ENCODE measurements around the gene DIPK1C.

Gene DIPK1C

DNA sequence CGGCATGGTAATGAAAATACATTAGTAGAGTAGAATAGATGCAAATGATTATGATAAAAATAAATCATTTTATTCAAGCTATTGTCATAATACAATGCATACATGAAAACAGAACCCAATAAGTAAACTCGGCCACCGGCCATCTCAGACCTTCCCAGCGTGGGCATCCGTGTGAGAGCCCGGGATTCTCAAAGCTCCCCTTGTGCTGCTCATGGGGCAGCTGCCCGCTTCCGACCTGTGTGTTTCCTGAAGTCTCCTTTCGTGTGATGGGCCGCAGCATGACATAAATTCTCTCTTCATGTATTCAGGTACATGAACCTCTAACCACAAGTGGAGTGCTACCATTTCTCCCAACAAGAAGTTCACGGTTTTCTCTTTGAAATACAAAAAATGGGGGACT is 25.6 kb upstream of the DIPK1C start:
- no peak for DNase-seq (ENCODE audit: low read depth in 2 of 2)

DNA sequence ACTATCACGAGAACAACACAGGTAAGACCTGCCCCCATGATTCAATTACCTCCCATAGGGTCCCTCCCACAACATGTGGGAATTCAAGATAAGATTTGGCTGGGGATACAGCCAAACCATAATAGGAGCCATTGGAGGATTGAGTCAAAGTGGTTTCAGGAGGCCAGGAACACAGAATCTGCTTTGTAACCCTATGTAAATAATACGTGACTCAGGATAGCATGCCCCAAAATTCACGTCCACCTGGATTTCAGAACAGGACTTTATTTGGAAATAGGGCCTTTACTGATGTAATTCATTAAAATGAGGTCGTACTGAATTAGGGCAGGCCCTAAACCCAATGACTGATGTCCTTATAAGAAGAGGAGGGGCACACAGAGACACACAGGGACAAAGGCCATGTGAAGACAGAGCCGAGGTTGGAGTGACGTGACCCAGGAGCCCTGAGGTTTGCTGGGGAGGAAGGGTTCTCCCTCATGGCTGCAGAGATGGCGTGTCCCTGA is 23.1 kb upstream of the DIPK1C start:
- no peak for DNase-seq (ENCODE audit: low read depth in 2 of 2)

DNA sequence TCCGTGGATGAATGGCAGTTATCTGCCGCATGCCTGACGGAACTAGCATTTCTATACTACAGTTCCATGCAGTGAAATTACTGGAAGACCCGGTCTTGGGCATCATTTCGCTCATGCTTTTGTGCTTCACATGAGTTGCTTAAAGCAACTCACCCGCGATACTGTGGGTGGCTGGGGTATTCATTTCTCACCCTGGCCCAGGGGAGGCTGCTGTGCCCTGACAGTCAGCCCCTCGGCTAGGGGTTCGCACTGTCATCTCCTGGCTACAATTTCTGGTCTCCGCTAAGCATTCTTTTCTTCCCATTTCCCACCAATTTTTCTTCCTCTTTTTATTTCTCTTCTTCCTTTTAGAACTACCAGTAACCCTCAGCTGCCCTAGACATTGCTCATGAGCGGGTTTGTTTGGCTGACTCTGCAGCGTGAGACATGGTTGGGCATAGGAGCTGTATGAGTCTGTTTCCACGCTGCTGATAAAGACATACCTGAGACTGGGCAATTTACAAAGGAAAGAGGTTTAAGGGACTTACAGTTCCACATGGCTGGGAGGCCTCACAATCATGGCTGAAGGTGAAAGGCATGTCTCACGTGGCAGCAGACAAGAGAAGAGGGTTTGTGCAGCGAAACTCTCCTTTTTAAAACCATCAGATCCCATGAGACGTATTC is 22.5 kb upstream of the DIPK1C start:
- DNase-seq (ENCODE audit: low read depth in 2 of 2) = no peak

DNA sequence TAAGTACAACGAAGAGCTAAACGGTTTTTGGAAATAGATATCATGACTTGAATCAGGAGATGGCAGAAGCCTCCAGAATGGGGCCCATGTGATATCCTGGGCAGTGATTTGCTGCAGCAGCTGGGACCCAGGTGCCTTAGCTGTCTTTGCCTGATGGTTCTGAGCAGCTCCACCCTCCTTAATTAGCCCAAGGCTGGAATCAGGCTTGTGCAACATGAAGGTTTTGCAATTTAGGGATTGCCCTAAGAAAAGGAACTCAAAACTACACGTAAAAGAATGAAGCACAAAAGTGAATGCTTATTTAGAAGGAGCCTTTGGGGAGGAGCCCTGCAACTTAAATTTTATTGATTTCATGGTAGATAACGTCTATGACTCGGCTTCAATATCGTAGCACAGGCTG is 21.8 kb upstream of the DIPK1C start:
- no peak for DNase-seq (ENCODE audit: low read depth in 2 of 2)

DNA sequence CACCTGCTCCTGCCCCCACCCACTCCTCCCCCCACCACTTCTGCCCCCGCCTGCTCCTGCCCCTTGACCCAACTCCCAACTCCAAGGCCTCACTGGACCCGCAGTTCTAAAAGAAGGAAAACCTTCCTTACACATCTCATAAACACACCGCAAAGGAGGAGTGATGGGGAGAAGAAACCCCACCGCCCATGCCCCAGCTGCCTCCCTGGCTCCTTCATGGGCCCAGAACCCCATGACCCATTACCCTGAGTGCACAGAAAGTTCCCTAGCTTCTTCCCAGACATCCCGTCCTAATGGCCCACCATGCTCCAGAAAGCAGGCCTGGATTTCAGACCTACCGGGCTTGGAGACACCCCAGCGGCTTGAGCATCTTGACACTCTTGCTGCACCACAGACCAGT is 21.2 kb upstream of the DIPK1C start:
- DNase-seq (ENCODE audit: low read depth in 2 of 2) = no peak

DNA sequence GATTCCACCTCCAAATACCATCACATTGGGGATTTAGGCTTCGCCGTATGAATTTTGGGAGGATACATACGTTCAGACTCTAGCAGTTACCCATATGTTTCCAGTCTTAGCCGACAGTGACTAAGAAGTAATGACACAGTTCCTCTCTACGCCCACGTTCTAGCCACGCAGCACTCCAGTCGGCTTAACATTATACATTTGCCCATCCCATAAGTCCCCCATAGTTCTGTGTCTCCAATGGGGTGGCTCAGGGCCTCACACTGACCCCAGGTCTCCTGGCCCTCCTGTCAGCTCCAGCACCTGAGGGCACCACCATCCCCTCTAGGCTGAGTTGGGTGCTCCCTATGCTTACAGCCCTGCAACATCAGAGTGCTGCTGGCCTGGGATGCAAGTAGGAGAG is 20.7 kb upstream of the DIPK1C start:
- DNase-seq (ENCODE audit: low read depth in 2 of 2) = no peak

DNA sequence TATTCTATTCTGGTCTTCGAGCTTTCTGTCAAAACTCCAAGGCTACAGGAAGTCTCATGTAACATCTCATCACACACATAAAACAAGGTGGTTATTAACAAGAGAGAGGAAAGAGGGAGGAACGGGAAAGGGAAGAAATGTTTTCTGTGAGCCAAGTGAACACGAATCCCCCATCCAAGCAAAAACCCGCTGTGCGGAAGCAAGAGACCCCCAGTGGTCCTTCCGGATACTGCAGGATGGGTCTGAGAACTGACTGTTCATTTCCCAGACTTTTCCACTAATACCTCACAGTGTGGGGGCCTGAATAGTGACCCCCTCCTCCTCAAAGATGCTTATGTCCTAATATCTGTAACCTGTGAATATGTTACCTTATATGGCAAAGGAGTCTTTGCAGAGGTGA is 19.0 kb upstream of the DIPK1C start:
- no peak for DNase-seq (ENCODE audit: low read depth in 2 of 2)

DNA sequence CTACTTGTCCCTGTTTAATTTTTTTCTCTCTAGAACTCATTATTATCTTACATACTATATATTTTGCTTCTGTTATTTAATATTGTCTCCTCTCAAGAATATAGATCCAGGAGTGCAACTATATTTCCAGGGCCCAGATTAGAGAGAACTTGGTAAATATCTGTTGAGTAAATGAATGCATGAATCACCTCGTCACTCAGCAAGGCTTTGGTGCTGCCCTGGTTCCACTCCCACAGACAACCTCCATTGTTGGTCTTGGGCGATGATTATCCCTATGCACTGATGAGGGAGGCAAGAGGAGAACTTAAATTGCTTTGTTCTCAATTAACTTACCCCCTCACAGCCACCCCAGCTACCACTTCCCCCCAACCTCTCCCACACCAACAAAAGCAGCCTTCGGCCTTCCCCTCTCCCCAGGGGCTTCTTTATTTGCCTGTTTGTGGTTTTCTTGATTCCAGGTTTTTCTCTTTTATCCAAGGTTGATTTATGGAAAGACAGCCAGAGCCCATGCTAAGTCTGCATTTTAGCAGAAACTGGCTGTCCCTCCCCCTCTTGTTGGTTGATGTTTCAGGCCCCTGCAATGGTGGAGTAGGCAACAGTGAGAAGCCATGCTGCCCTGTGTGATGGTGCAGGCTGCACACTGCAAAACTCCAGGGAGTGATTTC is 17.0 kb upstream of the DIPK1C start:
- no peak for DNase-seq (ENCODE audit: low read depth in 2 of 2)

DNA sequence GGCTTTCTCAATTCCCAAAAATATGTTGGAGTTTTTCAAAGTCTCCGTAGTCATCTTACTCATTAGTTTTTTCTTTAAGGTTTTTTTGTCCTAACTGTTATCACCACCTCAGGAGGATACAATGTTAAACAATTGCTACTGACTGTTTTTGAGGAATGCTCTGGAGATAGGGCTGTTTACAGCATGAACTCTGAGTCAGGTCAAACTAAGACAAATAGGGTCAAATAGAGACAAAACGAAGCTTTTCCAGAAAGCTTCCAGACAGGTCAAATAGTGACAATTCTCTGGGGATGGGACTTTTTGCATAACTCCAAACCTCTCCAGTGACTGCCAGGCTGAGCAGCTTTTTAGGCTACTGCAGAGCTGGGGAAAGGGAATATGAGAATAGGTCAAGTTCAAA is 15.2 kb upstream of the DIPK1C start:
- DNase-seq (ENCODE audit: low read depth in 2 of 2) = no peak

DNA sequence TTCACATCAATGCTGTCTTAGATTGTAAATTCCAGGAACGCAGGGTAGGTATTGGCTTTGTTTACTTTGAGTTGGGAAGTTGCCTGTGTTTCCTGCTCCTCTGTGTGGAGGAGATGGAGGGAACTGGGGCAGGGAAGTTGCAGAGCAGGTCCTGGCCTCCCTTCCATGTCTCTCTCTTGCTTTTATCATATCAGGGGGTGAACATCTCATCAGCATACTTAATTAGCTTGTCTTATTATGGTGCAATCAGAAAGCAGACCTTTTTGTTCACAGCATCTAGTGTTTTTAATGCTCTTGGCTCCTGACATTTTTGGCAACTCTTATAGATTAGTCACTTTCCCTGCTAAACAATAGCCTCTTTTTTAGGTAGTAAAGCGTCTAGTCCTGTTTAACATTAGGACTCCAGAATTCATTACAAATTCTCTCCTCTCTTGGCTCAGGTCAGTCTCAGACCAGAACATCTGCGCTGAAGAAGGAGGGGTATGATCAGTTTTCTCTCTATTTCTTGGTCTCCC is 11.5 kb upstream of the DIPK1C start:
- DNase-seq (ENCODE audit: low read depth in 2 of 2) = no peak

DNA sequence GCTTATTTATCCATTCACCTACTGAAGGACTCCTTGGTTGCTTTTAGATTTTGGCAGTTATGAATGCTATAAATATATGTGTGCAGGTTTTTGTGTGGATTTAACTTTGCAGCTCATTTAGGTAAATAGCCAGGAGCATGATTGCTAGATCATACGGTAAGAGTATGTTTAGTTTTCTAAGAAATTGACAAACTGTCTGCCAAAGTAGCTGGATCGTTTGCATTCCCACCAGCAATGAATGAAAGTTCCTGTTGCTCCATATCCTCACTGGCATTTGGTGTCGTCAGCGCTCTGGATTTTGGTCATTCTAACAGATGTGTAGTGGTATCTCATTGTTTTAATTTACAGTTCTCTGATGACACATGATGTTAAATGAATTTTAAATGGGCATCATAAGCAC is 8.7 kb upstream of the DIPK1C start:
- DNase-seq (ENCODE audit: low read depth in 2 of 2) = no peak

DNA sequence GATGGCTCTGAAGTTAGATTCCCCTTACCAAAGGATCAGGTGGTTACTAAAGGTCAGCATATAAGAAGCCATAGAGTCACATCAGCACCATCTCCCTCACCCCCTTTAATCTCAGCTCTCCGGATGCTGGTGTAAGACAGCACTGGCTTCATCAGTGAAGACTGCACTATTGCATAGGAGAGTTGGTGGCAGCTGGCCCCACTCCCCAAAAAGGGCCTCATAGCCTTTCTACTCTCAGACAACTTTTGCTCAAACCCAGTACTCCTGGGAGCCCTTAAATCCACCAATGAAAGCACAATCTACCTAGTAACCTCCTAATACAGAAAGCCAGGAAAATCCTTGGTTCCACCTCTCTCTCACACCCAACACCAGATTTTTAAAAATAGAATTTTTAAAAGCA is 6.9 kb upstream of the DIPK1C start:
- DNase-seq (ENCODE audit: low read depth in 2 of 2) = no peak

DNA sequence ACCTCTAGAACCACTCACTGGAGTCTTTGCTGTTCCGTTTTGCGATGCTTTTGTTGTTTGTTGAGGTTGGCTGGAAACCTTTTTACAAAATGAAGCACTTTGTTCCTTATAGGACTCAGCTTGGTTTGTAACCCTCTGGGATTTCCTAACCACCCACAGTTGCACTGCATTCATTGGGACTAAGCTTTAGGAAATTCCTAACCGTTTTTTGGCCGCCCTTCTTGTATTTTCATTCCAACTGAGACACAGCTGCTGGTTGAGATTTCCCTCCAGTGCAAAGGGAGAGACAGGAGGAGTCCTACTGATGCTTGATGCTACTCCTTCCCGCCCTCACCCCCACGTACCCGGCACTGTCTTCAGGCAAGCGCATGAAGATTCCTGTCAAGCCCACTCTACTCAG is 6.1 kb upstream of the DIPK1C start:
- DNase-seq (ENCODE audit: low read depth in 2 of 2) = no peak

DNA sequence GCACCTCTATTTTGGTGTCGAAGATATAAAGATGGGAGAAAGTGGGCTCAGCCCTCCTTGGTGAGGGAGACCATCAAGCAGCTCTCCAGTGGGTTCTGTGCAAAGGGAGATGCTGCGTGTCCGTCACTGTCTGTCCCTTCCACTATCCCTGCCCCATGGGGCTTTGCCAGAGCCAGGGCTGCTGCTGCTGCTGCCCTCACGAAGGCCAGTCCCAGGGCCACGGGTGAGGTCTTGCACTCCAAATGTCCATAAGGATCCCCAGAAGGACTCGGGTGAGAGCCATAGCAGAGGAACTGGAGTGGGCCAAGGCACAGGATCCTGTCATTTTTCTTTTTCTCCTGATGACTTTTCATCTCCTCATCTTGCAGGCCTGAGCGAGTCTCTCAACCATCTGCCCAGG is 3.7 kb upstream of the DIPK1C start:
- DNase-seq (ENCODE audit: low read depth in 2 of 2) = no peak

DNA sequence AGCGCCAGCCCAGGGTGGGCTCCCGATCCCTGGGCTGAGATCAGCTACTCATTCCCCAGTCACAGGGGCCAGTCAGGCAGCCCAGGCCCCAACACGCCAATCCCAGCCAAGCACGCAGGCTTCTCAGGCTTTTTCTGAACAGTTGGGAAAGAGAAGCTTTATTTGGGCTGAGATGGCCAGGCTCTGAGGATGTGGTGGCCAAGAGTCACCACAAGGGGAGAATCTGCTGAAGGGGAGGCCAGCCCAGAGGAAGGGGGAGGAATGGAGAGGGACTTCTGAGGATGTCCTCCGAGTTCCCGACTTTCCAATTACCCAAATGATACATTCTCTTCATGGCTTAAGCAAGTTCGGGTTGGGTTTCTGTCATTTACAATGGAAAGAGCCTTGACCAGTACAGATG is 2.8 kb upstream of the DIPK1C start:
- no peak for DNase-seq (ENCODE audit: low read depth in 2 of 2)

DNA sequence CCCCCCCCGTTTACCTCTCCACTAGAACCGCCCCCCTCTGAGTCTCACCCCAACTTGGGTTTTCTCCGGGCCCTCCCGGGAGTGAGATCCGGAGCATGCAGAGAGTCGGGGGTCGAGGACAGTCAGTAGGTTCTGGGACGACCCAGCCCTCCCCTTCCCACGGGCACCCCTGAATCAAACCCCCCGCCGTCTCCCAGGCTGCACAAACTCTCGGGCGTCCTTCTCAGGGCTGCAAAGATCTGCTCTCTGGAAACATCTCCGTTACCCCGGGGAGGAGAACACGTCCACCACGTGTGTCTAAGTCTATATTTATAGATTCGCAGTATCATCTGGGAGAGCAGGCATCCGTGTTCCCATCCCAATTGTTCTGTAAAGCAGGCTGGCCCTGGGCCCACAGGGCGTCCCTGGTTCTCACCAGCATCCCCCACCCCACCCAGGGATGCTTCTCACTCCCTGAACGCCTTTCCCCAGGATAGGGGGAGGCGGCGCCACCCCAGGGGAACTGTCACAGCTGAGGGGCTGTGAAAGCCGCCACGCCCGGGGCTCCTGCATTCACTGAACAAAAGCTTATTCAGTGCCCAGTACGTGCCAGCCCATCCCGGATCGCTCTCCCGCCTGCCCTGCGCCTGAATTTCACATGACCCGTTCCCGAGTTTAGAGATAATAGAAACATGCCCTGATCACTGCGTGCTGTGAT is 765 bp upstream of the DIPK1C start:
- no peak for DNase-seq (ENCODE audit: low read depth in 2 of 2)

DNA sequence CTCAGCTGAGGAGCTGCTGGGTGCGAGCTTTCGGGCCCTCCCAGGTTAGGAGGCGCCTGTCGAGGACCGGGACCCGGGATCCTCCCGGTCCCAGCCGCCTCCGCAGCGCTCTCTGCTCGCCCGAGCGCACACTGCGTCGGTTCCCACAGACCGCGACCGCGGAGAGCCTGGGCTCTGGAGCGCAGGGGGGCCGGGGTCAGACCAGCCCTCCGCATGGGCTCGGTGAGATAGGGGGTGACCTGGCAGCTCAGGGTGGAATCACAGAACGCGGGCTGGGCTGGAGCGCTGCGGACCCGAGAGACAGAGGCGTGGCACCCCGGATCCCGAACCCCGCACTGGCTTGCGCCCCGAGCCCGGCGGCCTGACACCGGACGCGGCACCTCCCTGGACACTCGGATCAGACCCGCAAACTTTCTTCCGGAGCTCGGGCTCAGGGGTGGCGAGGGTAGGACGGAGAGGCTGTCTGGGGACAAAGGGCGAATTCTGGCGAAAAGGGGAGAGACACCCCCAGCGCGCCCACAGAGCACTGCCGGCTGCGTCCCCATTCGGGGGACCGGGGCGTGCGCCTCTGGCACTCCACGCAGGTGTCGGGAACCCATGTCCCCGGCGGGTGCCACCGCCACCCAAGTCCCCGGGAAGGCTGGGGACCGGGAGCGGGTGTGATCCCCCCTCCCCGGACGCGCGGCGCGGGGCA is 612 bp downstream of the DIPK1C start:
- DNase-seq (ENCODE audit: low read depth in 2 of 2) = peak in 1 of 2 donors; percentile 2

DNA sequence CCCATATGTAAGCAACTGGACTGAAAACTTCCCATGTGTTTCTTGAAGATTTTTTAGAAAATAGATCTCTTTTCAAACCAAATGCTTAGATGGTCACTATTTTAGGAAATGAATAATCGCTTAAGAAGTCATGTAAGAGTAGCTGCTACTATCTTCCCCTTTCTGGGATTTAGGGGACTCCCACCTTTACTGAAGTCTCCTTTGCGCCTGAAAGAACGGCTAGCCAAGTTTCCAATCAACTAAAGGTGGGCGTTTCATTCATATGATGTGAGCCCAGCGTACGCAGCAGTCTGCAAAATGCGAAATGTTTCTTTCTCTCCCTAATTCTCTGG is 1.1 kb downstream of the DIPK1C start:
- no peak for DNase-seq (ENCODE audit: low read depth in 2 of 2)

DNA sequence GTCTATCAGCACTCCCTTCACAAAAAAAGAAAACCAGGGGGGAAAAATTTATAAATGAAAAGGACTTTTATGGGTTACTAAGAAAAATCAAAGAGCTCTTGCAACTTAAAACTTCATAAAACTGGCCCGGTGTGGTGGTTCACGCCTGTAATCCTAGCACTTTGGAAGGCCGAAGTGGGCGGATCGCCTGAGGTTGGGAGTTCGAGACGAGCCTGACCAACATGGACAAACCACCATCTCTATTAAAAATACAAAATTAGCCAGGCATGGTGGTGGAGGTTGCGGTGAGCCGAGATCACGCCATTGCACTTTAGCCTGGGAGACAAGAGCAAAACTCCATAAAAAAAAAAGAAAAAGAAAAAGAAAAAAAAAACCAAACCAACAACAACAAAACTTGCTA is 1.7 kb downstream of the DIPK1C start:
- DNase-seq (ENCODE audit: low read depth in 2 of 2) = no peak

DNA sequence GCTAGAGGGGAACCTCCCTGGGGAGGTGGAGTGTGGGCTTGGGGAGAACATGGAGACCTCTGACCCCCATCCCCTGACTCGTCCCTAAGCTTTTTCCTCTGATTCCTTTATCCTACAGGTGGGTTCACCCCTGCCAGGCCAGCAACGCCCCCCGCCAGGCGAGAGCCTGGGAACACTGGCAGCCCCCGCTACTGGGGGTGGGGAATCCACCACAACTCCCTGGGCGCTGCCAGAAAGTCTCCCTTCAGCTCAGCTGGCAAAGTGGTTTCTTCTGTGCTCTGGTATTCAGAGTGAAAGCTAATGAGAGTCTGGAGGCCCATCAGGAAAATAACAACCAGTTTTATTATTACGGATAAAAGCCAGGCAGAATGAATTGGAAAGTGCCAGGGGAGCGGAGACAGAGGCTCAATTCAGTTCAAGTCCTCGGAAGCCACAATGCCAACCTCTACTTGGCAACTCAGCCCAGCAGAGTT is 2.8 kb downstream of the DIPK1C start:
- DNase-seq (ENCODE audit: low read depth in 2 of 2) = no peak

DNA sequence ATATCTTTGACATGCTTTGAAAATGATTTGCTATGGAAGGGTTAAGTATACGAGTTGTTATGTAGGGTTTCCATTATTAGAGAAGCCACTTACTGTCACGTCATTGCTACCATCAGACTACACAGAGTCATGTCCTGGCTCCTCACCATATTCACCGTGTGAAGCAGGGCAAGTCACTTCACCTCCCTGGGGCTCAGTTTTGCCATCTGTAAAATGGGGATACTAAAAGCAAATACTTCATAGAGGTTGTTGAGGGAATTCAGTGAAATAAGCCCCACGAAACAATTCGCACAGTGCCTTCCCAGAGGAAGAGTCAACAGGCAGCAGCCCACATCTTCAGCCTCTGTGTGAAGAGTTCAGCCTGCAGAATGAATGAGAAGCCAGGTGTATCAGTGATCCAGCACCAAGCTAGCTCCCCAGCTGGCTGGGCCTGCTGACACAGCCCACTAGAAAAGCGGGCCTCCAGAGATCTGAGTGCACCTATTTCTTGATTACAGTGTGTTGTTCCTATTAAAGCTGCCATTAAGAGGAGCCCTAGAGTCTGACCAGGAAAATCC is 3.4 kb downstream of the DIPK1C start:
- DNase-seq (ENCODE audit: low read depth in 2 of 2) = no peak

DNA sequence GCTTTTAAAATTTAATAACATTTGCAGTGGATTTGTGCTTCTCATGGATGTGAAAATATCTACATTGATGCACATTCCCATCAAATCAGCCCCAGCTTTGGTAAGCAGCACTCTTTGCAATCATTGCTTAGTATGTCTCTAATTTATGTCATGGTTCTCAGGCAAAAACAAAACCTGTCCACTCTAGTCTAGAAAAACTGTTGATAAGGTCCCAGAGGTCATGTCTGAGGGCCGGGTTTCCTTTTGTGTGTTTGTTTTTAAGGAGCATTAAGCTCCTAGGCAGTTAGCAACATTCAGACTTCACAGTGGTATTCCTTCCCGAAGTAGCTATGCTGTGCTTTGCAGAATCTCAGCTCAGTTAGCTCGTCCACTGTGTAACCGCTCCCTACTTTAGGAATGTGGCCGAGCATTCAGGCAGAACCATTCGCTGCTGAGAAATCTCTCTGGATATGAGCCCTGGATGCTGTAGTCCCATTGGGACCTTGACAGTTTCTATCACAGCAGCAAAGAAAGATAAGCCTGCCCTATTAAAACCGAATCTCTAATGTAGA is 4.0 kb downstream of the DIPK1C start:
- DNase-seq (ENCODE audit: low read depth in 2 of 2) = no peak

Data from stimulated activated CD8-positive, alpha-beta memory T cell treated with anti-CD3 and anti-CD28 coated beads, Interleukin-2, amount 100 ng/mL, for 48 hours (primary cell).